Endodermal cell (in vitro differentiated cells): ENCODE data around the gene NOS1. TPM values are rescaled to one million over a fixed set of nuclear protein-coding genes. Genes with fewer than 3 reads are reported as not detected.

Experiments used
- DNase-seq: peaks from one replicate; pipeline ENCODE4 v3.0.0-alpha.2; 2017
- H3K27ac ChIP-seq: 2 replicates; pipeline ENCODE4 v1.5.1; 2013; ENCODE audit warnings: mild to moderate bottlenecking, low read depth, low read length, moderate library complexity
- H3K27me3 ChIP-seq: 2 replicates; pipeline ENCODE4 v1.6.1; 2013; ENCODE audit warnings: mild to moderate bottlenecking, low read length, moderate library complexity; ENCODE audit not compliant: insufficient read depth, control insufficient read depth, poor library complexity, severe bottlenecking
- H3K36me3 ChIP-seq: 2 replicates; pipeline ENCODE4 v1.7.0; 2013; ENCODE audit warnings: mild to moderate bottlenecking, low read length, moderate library complexity; ENCODE audit not compliant: control insufficient read depth, insufficient read depth
- H3K4me1 ChIP-seq: one replicate; pipeline ENCODE4 v1.7.0; 2013; ENCODE audit warnings: low read length; ENCODE audit not compliant: control insufficient read depth, insufficient read depth
- H3K4me3 ChIP-seq: 2 replicates; pipeline ENCODE4 v1.5.1; 2013; ENCODE audit warnings: mild to moderate bottlenecking, low read length, moderate library complexity
- H3K9ac ChIP-seq: 2 replicates; pipeline ENCODE4 v1.6.1; 2013; ENCODE audit warnings: mild to moderate bottlenecking, low read length, moderate library complexity; ENCODE audit not compliant: poor library complexity, severe bottlenecking; ENCODE audit errors: extremely low read depth
- H3K9me3 ChIP-seq: 2 replicates; pipeline ENCODE4 v1.6.1; 2013; ENCODE audit warnings: mild to moderate bottlenecking, low read length, moderate library complexity; ENCODE audit not compliant: control insufficient read depth
- H3K27ac Mint-ChIP-seq: 2 replicates; pipeline ENCODE4 v1.8.0; 2020; ENCODE audit warnings: mixed read lengths
- H3K27me3 Mint-ChIP-seq: 2 replicates; pipeline ENCODE4 v1.8.0; 2021; ENCODE audit warnings: mild to moderate bottlenecking, mixed read lengths; ENCODE audit not compliant: insufficient read depth
- H3K36me3 Mint-ChIP-seq: 2 replicates; pipeline ENCODE4 v1.8.0; 2020; ENCODE audit warnings: low read depth, mixed read lengths
- H3K4me1 Mint-ChIP-seq: 2 replicates; pipeline ENCODE4 v1.8.0; 2020; ENCODE audit warnings: mixed read lengths
- H3K4me3 Mint-ChIP-seq: 2 replicates; pipeline ENCODE4 v1.8.0; 2020; ENCODE audit warnings: mild to moderate bottlenecking, moderate library complexity, mixed read lengths
- H3K9me3 Mint-ChIP-seq: 2 replicates; pipeline ENCODE4 v1.8.0; 2020; ENCODE audit warnings: mild to moderate bottlenecking, mixed read lengths
- CTCF ChIP-seq: fragments of 200-600 bp; sonication (generic); conservative IDR thresholded peaks from 2 replicates; pipeline ENCODE4 v1.5.0; 2021; ENCODE audit warnings: antibody characterized with exemption, mild to moderate bottlenecking
- WGBS, 2 experiments: methylation state at CpG; one replicate each; pipeline versions ENCODE4 v1.1.5 to v1.1.7; 2013; ENCODE audit warnings: missing lambda C conversion rate in 2 of 2, mixed read lengths in 1 of 2; ENCODE audit not compliant: insufficient coverage in 1 of 2, insufficient read length in 1 of 2; 5-methylcytosine and 5-hydroxymethylcytosine counted together
- total RNA-seq, 2 donors: library from RNA; stranded (reverse); fragmentation: NEBNext Ultra II Directional in 1 of 2; extraction: Animal tissue kit (Norgen Biotek cat#: 25700) in 1 of 2; gene quantifications; 2 replicates in 1 of 2; 3 replicates in 1 of 2; pipeline ENCODE4 v1.2.1, GENCODE V29; 2021

NOS1 gene
- total RNA-seq, 2 donors from 2014 or later, result 0.33 to 0.88 TPM

- DNase-seq, result no peak
- TF ChIP-seq CTCF, result no peak
- Mint-ChIP-seq H3K27me3 (peaks cover 2% of the 10 kb centered on the region), H3K9me3 (no peaks in the 10 kb centered on the region), H3K36me3 (no peaks in the 10 kb centered on the region), H3K4me3 (no peak overlapping the region), H3K27ac (no peak overlapping the region), H3K4me1 (no peaks in the 10 kb centered on the region)
- no peaks in the 10 kb centered on the region for H3K9me3 ChIP-seq
- no peak overlapping the region for H3K4me3 ChIP-seq
- no peaks in the 10 kb centered on the region for H3K27me3 ChIP-seq
- no peaks in the 10 kb centered on the region for H3K36me3 ChIP-seq
- no peak overlapping the region for H3K9ac ChIP-seq
- no peaks in the 10 kb centered on the region for H3K4me1 ChIP-seq
- WGBS, 2 experiments, result 78 to 84% methylated on average over 8 to 11 of the region's 11 CpGs
- no peak overlapping the region for H3K27ac ChIP-seq
These were observed 52.0 kb downstream of the NOS1 start for GRCh38 chr12:117309276-117309925.

GRCh38 chr12:117300174-117300573 lies 61.3 kb downstream of the NOS1 start:
- 93 to 100% methylated on average over 2 to 4 of the region's 4 CpGs for WGBS, 2 experiments
- no peak for DNase-seq
- Mint-ChIP-seq H3K27me3 (no peaks in the 10 kb centered on the region), H3K27ac (no peak overlapping the region), H3K4me1 (no peaks in the 10 kb centered on the region), H3K36me3 (no peaks in the 10 kb centered on the region), H3K9me3 (no peaks in the 10 kb centered on the region), H3K4me3 (no peak overlapping the region)
- no peaks in the 10 kb centered on the region for H3K27me3 ChIP-seq
- TF ChIP-seq CTCF, result no peak
- H3K9me3 ChIP-seq, result no peaks in the 10 kb centered on the region
- no peak overlapping the region for H3K4me3 ChIP-seq
- H3K9ac ChIP-seq, result no peak overlapping the region
- no peak overlapping the region for H3K27ac ChIP-seq
- H3K4me1 ChIP-seq, result no peaks in the 10 kb centered on the region
- H3K36me3 ChIP-seq, result no peaks in the 10 kb centered on the region

- Histone ChIP-seq H3K27ac (no peak overlapping the region), H3K27me3 (no peaks in the 10 kb centered on the region), H3K9me3 (no peaks in the 10 kb centered on the region), H3K9ac (no peak overlapping the region), H3K4me3 (no peak overlapping the region), H3K4me1 (no peaks in the 10 kb centered on the region), H3K36me3 (no peaks in the 10 kb centered on the region)
- TF ChIP-seq CTCF, result no peak
- no peak for DNase-seq
- WGBS, 2 experiments, result 85 to 97% methylated on average over 6 to 11 of the region's 11 CpGs
- H3K27me3 Mint-ChIP-seq, result no peaks in the 10 kb centered on the region
- H3K4me3 Mint-ChIP-seq, result no peak overlapping the region
- no peak overlapping the region for H3K27ac Mint-ChIP-seq
- H3K36me3 Mint-ChIP-seq, result no peaks in the 10 kb centered on the region
- no peaks in the 10 kb centered on the region for H3K9me3 Mint-ChIP-seq
- H3K4me1 Mint-ChIP-seq, result no peaks in the 10 kb centered on the region
These were observed 62.7 kb downstream of the NOS1 start for GRCh38 chr12:117298648-117299225.
